Measurements from ENCODE around the gene NMT1. TPM values are rescaled to one million over a fixed set of nuclear protein-coding genes. Genes with fewer than 3 reads are reported as not detected.

NMT1 gene
- total and polyA plus RNA-seq, 2 experiments from 2014 or later = 71.2 to 126 TPM

DNA sequence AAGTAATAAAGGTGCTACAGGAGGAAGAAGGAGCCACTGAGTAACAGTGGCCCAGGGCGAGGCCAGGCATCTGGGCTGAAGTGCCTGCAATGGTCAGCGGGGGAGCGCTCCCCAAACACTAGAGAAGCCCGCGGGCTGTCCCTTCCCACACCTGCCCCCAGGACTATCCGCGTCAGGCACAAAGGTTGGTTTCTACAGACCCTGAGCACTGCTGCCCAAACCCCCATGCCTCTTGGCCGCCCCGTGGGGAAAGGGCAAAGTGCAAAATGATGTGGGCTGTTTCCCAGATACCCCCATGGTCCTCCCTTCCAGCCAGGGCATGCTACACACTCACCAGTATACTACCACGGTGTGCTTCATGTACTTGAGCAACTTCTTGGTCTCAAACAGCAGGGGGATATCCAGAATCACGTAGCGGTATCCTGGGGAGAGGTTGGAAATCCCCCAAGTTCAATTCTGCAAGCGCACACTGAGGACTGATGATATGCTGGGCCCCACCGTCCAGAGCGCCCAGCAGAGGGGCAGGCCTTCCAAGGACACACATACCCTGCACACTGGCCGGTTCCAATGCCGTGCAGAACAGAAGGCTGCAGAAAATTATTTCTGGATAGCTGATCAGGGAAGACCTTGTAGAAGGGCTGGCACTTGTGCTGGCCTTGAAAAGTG, 31.2 kb upstream of the NMT1 start:
- Histone ChIP-seq H3K4me1 (ENCODE audit: insufficient read depth) (no peaks in the 10 kb centered on the region), H3K27ac (no peak overlapping the region), H3K4me2 (no peak overlapping the region), H3K36me3 (replicated peaks; ENCODE audit: insufficient read depth, low read depth) (no peaks in the 10 kb centered on the region), H3K79me2 (no peaks in the 10 kb centered on the region), H2AFZ (no peak overlapping the region), H3K9me3 (ENCODE audit: low read depth) (no peaks in the 10 kb centered on the region), H3K27me3 (no peaks in the 10 kb centered on the region), H3K4me3 (no peak overlapping the region), H4K20me1 (ENCODE audit: insufficient read depth, poor library complexity, severe bottlenecking) (no peaks in the 10 kb centered on the region), H3K9me2 (replicated peaks; ENCODE audit: insufficient read depth) (no peaks in the 10 kb centered on the region)
- peak; percentile 8 for DNase-seq (ENCODE audit: low spot score)
- TF ChIP-seq, protein P1, sequence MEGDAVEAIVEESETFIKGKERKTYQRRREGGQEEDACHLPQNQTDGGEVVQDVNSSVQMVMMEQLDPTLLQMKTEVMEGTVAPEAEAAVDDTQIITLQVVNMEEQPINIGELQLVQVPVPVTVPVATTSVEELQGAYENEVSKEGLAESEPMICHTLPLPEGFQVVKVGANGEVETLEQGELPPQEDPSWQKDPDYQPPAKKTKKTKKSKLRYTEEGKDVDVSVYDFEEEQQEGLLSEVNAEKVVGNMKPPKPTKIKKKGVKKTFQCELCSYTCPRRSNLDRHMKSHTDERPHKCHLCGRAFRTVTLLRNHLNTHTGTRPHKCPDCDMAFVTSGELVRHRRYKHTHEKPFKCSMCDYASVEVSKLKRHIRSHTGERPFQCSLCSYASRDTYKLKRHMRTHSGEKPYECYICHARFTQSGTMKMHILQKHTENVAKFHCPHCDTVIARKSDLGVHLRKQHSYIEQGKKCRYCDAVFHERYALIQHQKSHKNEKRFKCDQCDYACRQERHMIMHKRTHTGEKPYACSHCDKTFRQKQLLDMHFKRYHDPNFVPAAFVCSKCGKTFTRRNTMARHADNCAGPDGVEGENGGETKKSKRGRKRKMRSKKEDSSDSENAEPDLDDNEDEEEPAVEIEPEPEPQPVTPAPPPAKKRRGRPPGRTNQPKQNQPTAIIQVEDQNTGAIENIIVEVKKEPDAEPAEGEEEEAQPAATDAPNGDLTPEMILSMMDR (IDR thresholded peaks at IDR 0.05; ENCODE audit: poor library complexity) = no peak
- TF ChIP-seq EZH2phosphoT487 (IDR thresholded peaks at IDR 0.05; ENCODE audit: low read depth, severe bottlenecking, unreplicated experiment) (no peak), EZH2 (IDR thresholded peaks at IDR 0.05; ENCODE audit: borderline replicate concordance) (no peak)
- 91% methylated on average over 17 of the region's 17 CpGs for WGBS (ENCODE audit: low lambda C conversion rate, missing lambda C conversion rate)

DNA sequence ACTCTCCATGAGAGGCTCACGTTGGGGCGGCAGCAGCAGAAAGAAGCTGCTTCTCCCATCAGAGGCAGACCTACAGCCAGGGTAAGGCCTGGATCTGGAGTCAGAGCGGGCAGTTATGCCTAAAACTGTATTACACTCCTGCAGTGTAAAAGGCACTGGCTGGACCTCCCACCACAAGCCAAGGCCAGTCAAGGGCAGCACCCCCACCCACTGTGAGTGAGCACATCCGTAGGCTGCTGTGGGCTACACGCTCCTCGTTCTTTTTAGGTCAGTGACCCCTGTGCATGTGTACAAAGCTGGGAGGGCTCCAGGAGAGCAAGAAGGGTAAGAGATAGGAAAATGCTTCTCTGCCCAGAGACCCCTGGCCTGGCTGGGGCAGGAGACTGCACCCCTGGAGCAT, 30.4 kb upstream of the NMT1 start:
- Histone ChIP-seq H3K4me3 (no peak overlapping the region), H3K36me3 (replicated peaks; ENCODE audit: insufficient read depth, low read depth) (no peaks in the 10 kb centered on the region), H3K27ac (no peak overlapping the region), H3K9me3 (ENCODE audit: low read depth) (no peaks in the 10 kb centered on the region), H3K27me3 (no peaks in the 10 kb centered on the region), H3K4me2 (no peak overlapping the region), H3K79me2 (peaks cover 1% of the 10 kb centered on the region), H3K9me2 (replicated peaks; ENCODE audit: insufficient read depth) (no peaks in the 10 kb centered on the region), H3K4me1 (ENCODE audit: insufficient read depth) (no peaks in the 10 kb centered on the region), H2AFZ (no peak overlapping the region), H4K20me1 (ENCODE audit: insufficient read depth, poor library complexity, severe bottlenecking) (no peaks in the 10 kb centered on the region)
- DNase-seq (ENCODE audit: low spot score) = no peak
- TF ChIP-seq, protein P1 (IDR thresholded peaks at IDR 0.05; ENCODE audit: poor library complexity) = no peak
- TF ChIP-seq EZH2phosphoT487 (IDR thresholded peaks at IDR 0.05; ENCODE audit: low read depth, severe bottlenecking, unreplicated experiment) (no peak), EZH2 (IDR thresholded peaks at IDR 0.05; ENCODE audit: borderline replicate concordance) (no peak)
- WGBS (ENCODE audit: low lambda C conversion rate, missing lambda C conversion rate) = 79% methylated on average over 6 of the region's 6 CpGs

DNA sequence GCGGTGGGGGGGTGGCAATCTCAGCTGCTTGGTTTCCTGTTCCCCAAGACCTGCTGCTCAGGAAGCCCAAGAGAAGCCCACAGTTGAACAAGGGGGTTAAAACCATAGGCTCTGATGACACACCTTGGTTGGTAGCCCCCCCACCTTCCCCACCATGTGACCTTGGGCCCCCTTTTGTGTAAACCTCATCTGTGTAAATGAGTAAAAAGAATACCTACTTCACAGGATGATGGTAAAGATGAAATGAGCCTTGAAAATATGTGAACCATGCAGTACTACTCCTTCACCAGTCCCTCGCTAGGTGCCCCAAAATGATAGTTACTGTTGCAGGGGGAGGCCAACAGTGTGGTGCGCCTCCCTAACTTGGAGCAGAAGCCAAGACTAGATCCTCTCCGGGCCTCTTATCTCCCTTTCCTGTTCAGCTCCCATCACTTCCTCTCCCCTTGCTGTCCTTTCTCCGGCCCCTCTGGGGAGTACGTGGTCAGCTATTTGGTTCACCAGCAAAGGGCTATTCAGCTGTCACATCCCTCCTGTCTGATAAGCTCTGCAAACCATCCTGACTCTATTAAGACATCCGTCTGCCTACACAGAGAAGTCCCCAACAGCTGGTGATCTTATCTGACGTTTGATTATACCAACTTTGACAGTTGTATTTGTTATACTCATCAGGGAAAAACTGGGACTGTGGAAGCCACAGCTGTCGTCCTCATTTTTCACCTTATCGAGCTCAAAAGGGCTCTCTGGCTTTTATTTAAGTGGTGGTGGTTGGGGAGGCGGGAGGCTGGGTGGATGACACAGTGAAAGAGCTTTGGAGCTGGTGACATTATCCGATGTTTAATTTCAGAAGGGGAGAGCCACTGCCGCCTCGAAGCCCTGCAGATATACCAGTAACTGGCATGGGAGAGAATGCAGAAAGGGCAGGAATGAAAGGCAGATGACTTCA, 29.6 kb upstream of the NMT1 start:
- TF ChIP-seq EZH2phosphoT487 (IDR thresholded peaks at IDR 0.05; ENCODE audit: low read depth, severe bottlenecking, unreplicated experiment) (no peak), EZH2 (IDR thresholded peaks at IDR 0.05; ENCODE audit: borderline replicate concordance) (no peak)
- H3K4me1 ChIP-seq (ENCODE audit: insufficient read depth) = no peaks in the 10 kb centered on the region
- H3K4me2 ChIP-seq = no peak overlapping the region
- H3K79me2 ChIP-seq = peaks cover 6% of the 10 kb centered on the region
- no peaks in the 10 kb centered on the region for H3K9me2 ChIP-seq (replicated peaks; ENCODE audit: insufficient read depth)
- no peaks in the 10 kb centered on the region for H4K20me1 ChIP-seq (ENCODE audit: insufficient read depth, poor library complexity, severe bottlenecking)
- H3K36me3 ChIP-seq (replicated peaks; ENCODE audit: insufficient read depth, low read depth) = no peaks in the 10 kb centered on the region
- H3K27ac ChIP-seq = no peak overlapping the region
- H3K9me3 ChIP-seq (ENCODE audit: low read depth) = no peaks in the 10 kb centered on the region
- H3K27me3 ChIP-seq = no peaks in the 10 kb centered on the region
- DNase-seq (ENCODE audit: low spot score) = no peak
- WGBS (ENCODE audit: low lambda C conversion rate, missing lambda C conversion rate) = 76% methylated on average over 14 of the region's 14 CpGs
- H2AFZ ChIP-seq = no peak overlapping the region
- no peak overlapping the region for H3K4me3 ChIP-seq

DNA sequence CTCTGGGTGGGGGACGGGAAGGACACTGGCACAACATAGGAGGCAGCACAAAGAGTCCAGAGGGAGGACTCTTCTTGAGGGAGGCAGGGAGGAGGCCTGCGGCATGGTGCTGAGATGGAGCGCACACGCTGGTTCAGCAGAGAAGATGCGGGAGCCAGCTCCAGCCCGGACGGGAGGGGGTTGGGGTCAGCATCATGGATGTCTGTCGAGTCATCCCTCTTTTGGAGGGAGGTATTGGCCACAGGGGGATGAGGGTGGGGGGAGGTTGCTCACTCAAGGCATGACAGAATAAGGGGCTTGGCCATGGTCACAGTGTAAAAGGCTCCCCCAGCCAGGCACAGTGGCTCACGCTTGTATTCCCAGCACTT, 29.0 kb upstream of the NMT1 start:
- Histone ChIP-seq H3K9me2 (replicated peaks; ENCODE audit: insufficient read depth) (no peaks in the 10 kb centered on the region), H3K36me3 (replicated peaks; ENCODE audit: insufficient read depth, low read depth) (no peaks in the 10 kb centered on the region), H3K4me2 (no peak overlapping the region), H3K79me2 (peaks cover 7% of the 10 kb centered on the region), H3K27ac (no peak overlapping the region), H3K27me3 (no peaks in the 10 kb centered on the region), H4K20me1 (ENCODE audit: insufficient read depth, poor library complexity, severe bottlenecking) (peaks cover 2% of the 10 kb centered on the region), H3K4me3 (no peak overlapping the region), H3K9me3 (ENCODE audit: low read depth) (no peaks in the 10 kb centered on the region), H2AFZ (no peak overlapping the region), H3K4me1 (ENCODE audit: insufficient read depth) (peaks cover 4% of the 10 kb centered on the region)
- no peak for TF ChIP-seq EZH2 (IDR thresholded peaks at IDR 0.05; ENCODE audit: borderline replicate concordance)
- TF ChIP-seq, protein P1 (IDR thresholded peaks at IDR 0.05; ENCODE audit: poor library complexity) = no peak
- TF ChIP-seq EZH2phosphoT487 (IDR thresholded peaks at IDR 0.05; ENCODE audit: low read depth, severe bottlenecking, unreplicated experiment) = no peak
- DNase-seq (ENCODE audit: low spot score) = no peak
- WGBS (ENCODE audit: low lambda C conversion rate, missing lambda C conversion rate) = 83% methylated on average over 9 of the region's 9 CpGs
